Heart left ventricle (tissue), 16 donors: ENCODE results near the gene HSBP1L1. TPM values are rescaled to one million over a fixed set of nuclear protein-coding genes. Genes with fewer than 3 reads are reported as not detected.

Source experiments
- ATAC-seq, 4 donors: fragments of 200-7000 bp; cut with Tn5 transposase; one replicate each; pipeline ENCODE4 v1.9.1; 2020 to 2022; ENCODE audit warnings: moderate library complexity in 4 of 4, mild to moderate bottlenecking in 3 of 4, moderate number of reproducible peaks in 1 of 4
- DNase-seq, 5 donors: peaks; one replicate each; pipeline ENCODE4 v3.0.0-alpha.2; 2020
- H3K27ac ChIP-seq, 12 donors: fragments of 200-600 bp; sonication (generic) in 4 of 12; one replicate each; pipeline versions ENCODE4 v1.5.0 to v1.8.0; 2016 to 2022; ENCODE audit warnings: mild to moderate bottlenecking in 2 of 12
- H3K27me3 ChIP-seq, 9 donors: fragments of 200-600 bp; sonication (generic) in 2 of 9; one replicate each; pipeline versions ENCODE4 v1.5.1 to v1.8.0; 2016 to 2022; ENCODE audit warnings: mild to moderate bottlenecking in 3 of 9
- H3K36me3 ChIP-seq, 9 donors: fragments of 200-600 bp; sonication (generic) in 2 of 9; one replicate each; pipeline versions ENCODE4 v1.5.0 to v1.8.0; 2018 to 2022; ENCODE audit warnings: mild to moderate bottlenecking in 2 of 9
- H3K4me1 ChIP-seq, 12 donors: fragments of 200-600 bp; sonication (generic) in 4 of 12; one replicate each; pipeline versions ENCODE4 v1.5.0 to v1.8.0; 2016 to 2022; ENCODE audit warnings: mild to moderate bottlenecking in 3 of 12
- H3K4me3 ChIP-seq, 12 donors: fragments of 200-600 bp; sonication (generic) in 4 of 12; one replicate each; pipeline versions ENCODE4 v1.5.0 to v1.8.0; 2017 to 2022; ENCODE audit warnings: mild to moderate bottlenecking in 9 of 12, moderate library complexity in 4 of 12
- H3K9me3 ChIP-seq, 12 donors: fragments of 200-600 bp; sonication (generic) in 4 of 12; one replicate each; pipeline versions ENCODE4 v1.5.0 to v1.8.0; 2016 to 2022; ENCODE audit warnings: mild to moderate bottlenecking in 1 of 12
- CTCF ChIP-seq, 12 donors: fragments of 200-600 bp; sonication (generic) in 4 of 12; IDR thresholded peaks; one replicate each; pipeline versions ENCODE4 v1.5.0 to v1.8.0; 2018 to 2022; ENCODE audit warnings: antibody characterized with exemption in 12 of 12, mild to moderate bottlenecking in 5 of 12
- POLR2A ChIP-seq, 2 donors: fragments of 450-650 bp; IDR thresholded peaks; one replicate each; pipeline ENCODE4 v1.6.1; 2017; ENCODE audit warnings: antibody characterized with exemption in 2 of 2, mild to moderate bottlenecking in 2 of 2, moderate library complexity in 2 of 2
- WGBS, 4 donors: extraction: QIAGEN DNeasy Blood & Tissue Kit in 2 of 4; methylation state at CpG; one replicate each; pipeline versions ENCODE4 v1.1.5 to v1.1.7; 2013 to 2018; 5-methylcytosine and 5-hydroxymethylcytosine counted together
- intact Hi-C, 10 donors: fragments of 100-400 bp; cut with DNase I; formaldehyde crosslinking; loops; one replicate each; pipeline versions ENCODE4 v1.11.1 to v1.14.2; 2022
- long read RNA-seq, 3 donors: library from polyadenylated mRNA; unstranded; transcript quantifications; one replicate each; pipeline ENCODE4 v2.0.0, GENCODE V29; 2020 to 2021
- polyA plus RNA-seq, 2 donors: library from polyadenylated mRNA; stranded (reverse); fragments of 200-250 nt; gene quantifications; one replicate each; pipeline ENCODE4 v1.2.3, GENCODE V29; 2013
- total RNA-seq, 9 donors: library from RNA; depleted of rRNA in 2 of 9; stranded (reverse); fragments of >200 nt in 2 of 9; fragmentation: NEBNext Ultra II Directional in 3 of 9; extraction: Animal tissue kit (Norgen Biotek cat#: 25700) in 3 of 9; gene quantifications; one replicate each; pipeline versions ENCODE4 v1.1.0 to v1.2.4, GENCODE V29; 2016 to 2023
- donor health status: ischemic (EF 13 %, LVEDD 7.1; RV severe dilation, severe dysfunction).
- donor health status: healthy with polysubstance abuse.
- donor health status: DM: no; HTN: yes; CAD: no.
- donor health status: DM: no; HTN: no; CAD: no.
- donor health status: ischemic (EF 25% LVEDD 6.9; RV normal size, moderate dysfunction).
- donor health status: ischemic (EF 25% LVEDD 5.7; RV mildly dilated, moderate dysfunction).
- donor health status: healthy.
- donor health status: DM: yes; HTN: yes; CAD: no.
- donor health status: ischemic (EF 35%, LVEDD 5.7; RV mildly dilated, moderate dysfunction).
- donor health status: nonischemic (EF 11% LVEDD 7.7; RV severe dilation, severe dysfunction).
- donor health status: DM: yes; HTN: yes; CAD: no.
- donor health status: PGD.
- donor health status: ischemic (EF 29% LVEDD 5.4; RV normal size, mild dysfunction).
- donor health status: nonischemic (EF 23%, LVEDD 6.1; RV moderate dilation, normal function).

Gene HSBP1L1
- total RNA-seq (10 to 100 TPM in 3 of 9 donors, 1 to 10 TPM in 6; 3.6 to 14.3 (median 7.1) TPM), polyA plus RNA-seq (10 to 100 TPM in 1 of 2 donors, 1 to 10 TPM in 1; 4.1 to 27.5 TPM)
- long read RNA-seq, donor 1, partial matches to known transcripts, result 0 of 1 reads
- long read RNA-seq, donor 1, other reads (novel, unspliced or antisense), result 0 of 1 reads
- long read RNA-seq, donor 2, partial matches to known transcripts, result 0 of 2 reads
- long read RNA-seq, donor 2, other reads (novel, unspliced or antisense), result 1 of 2 reads
- long read RNA-seq, donor 3, partial matches to known transcripts, result 0 of 5 reads
- long read RNA-seq, donor 3, other reads (novel, unspliced or antisense), result 0 of 5 reads

DNA sequence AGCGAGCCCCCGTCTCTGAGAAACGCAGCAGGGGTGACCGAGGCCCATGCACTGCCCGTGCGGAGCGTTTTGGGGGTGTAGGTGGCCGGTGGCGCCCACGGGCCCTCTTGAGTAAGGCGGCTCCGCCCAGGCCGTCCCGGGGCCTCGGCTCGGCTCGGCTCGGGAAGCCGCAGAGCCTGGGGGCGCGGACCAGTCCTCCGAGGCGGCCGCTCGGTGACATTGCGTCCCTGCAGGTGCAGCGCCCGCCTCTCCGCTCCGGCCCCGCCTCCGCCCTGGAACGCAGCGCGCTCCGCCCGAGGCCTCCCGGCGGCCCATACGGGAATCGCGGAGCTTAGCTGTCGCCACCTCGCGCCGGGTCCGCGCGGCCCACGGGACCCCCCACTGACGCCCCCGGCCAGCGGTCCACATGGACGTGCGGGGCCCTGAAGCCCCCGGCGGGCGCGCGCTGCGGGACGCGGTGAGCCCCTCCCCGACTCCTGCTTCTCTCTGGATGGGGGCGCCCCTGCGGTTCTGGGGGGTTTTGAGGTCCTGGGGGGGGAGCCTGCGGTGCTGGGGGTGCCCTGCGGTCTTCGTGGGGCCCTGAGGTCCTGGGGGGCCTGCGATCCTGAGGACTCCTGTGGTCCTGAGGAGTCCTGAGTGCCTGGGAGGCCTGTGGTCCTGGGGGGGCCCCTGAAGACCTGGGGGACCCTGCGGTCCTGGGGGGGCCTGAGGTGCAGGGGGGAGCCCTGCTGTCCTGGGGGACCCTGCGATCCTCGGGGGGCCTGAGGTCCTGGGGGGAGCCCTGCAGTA is at the start of gene HSBP1L1:
Gene HSBP1L1, plus strand, starts transcription at position 314 of the 789 bp plus-strand sequence. Its CDS starts 93 bp downstream, at position 407.
- ATAC-seq (peak; percentile 82 to 90 (median 86)), DNase-seq (peak; percentile 61 to 83 (median 70))
- H3K27me3 ChIP-seq, result peaks cover 0 to 5% (median 0%) of the 10 kb centered on the region in 9 donors
- TF ChIP-seq CTCF (IDR thresholded peaks at IDR 0.05) (peak in 10 of 12 donors; percentile 6 to 51 (median 28)), POLR2A (IDR thresholded peaks at IDR 0.05) (no peak)
- 4 to 5% (median 4%) methylated on average over 60 to 73 of the region's 73 CpGs; no CpG with 5 or more reads in 1 of the 4 donors for WGBS, 4 donors
- H3K27ac ChIP-seq, result peak within 1 kb of the TSS; percentile 15 to 82 (median 76)
- H3K9me3 ChIP-seq, result no peaks in the 10 kb centered on the region
- peak within 1 kb of the TSS; percentile 46 to 81 (median 73) for H3K4me3 ChIP-seq
- intact Hi-C loops, result no loop called here
- peaks cover 0 to 17% (median 7%) of the 10 kb centered on the region in 9 donors for H3K36me3 ChIP-seq
- H3K4me1 ChIP-seq, result peaks cover 0 to 18% (median 8%) of the 10 kb centered on the region in 12 donors

DNA sequence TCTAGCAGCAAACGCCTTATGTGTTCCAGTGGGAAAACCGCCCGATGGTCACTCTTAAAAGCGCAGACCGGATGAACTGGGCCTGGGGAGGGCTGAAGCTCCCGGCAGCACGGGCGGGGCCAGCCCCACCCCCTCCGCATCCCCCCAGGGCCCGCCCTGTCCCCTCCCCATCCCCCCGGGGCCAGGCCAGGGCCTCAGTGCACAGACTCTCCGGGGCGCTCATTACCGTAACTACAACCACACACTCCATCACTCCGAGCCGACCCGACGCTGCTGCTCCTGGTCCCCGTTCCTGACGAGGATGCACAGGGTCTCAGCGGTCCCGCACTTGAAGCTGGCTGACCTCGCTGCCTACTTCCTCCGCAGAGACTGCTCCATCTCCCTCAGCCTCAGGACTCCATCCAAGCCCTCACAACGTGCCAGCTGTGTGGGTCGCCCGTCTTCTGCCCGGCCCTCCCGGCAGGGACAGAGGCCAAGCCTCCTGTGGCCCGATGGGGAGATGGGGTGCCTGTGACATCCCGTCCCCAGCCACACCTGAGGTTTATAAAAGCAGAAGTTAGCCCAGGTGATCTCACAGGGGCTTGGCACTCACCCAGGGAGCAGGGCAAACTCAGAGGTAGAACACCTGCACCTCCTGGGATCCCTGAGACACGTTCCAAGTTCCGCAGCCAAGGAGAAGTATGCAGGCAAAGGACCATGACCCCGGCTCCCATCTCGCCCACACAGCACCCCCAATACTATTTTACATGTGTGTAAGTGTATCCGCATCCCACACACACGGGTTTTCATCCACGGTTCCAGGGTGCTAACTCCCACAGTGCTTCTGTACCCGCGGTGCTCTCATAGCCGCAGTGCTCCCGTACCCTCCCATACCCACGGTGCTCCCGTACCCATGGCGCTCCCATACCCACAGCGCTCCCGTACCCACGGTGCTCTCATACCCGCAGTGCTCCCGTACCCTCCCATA is 49.0 kb upstream of the HSBP1L1 start:
- TF ChIP-seq CTCF (IDR thresholded peaks at IDR 0.05) (no peak), POLR2A (IDR thresholded peaks at IDR 0.05) (no peak)
- Histone ChIP-seq H3K27ac (no peak overlapping the region), H3K27me3 (no peaks in the 10 kb centered on the region), H3K4me1 (no peaks in the 10 kb centered on the region), H3K4me3 (no peak overlapping the region), H3K36me3 (peaks cover 0 to 55% (median 23%) of the 10 kb centered on the region in 9 donors), H3K9me3 (no peaks in the 10 kb centered on the region)
- DNase-seq (no peak), ATAC-seq (no peak)
- 93 to 95% (median 94%) methylated on average over 45 to 50 of the region's 50 CpGs for WGBS, 4 donors
- intact Hi-C loops, result loop anchor here in 1 of 10 donors (10.0 kb wide), 1 partner anchor 541 kb away; no protein-coding TSS in a partner anchor

DNA sequence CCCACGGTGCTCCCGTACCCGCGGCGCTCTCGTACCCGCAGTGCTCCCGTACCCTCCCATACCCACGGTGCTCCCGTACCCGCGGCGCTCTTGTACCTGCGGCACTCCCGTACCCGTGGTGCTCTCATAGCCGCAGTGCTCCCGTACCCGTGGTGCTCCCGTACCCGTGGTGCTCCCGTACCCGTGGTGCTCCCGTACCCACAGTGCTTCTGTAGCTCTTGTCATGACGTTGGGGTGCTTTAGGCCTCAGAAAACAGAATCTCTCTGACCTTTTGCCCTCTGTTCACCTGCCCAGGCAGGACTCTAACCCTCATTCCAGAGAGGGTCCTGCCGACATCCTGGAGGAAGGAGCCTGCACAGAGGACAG is 48.3 kb upstream of the HSBP1L1 start:
- H3K9me3 ChIP-seq, result no peaks in the 10 kb centered on the region
- TF ChIP-seq CTCF (IDR thresholded peaks at IDR 0.05) (no peak), POLR2A (IDR thresholded peaks at IDR 0.05) (no peak)
- H3K27ac ChIP-seq, result no peak overlapping the region
- DNase-seq (no peak), ATAC-seq (no peak)
- intact Hi-C loops, result loop anchor here in 1 of 10 donors (10.0 kb wide), 1 partner anchor 541 kb away; no protein-coding TSS in a partner anchor
- WGBS, 4 donors, result 66 to 92% (median 78%) methylated on average over 26 of the region's 26 CpGs
- H3K27me3 ChIP-seq, result no peaks in the 10 kb centered on the region
- H3K4me3 ChIP-seq, result no peak overlapping the region
- H3K4me1 ChIP-seq, result no peaks in the 10 kb centered on the region
- H3K36me3 ChIP-seq, result peaks cover 0 to 53% (median 23%) of the 10 kb centered on the region in 9 donors
